K562 (cell line): ENCODE measurements around the gene WDR72. TPM values are rescaled to one million over a fixed set of nuclear protein-coding genes. Genes with fewer than 3 reads are reported as not detected.

Source experiments
- ELF1 ChIP-seq: fragments of 200-800 bp; sonication (Bioruptor generic); IDR thresholded peaks from 2 replicates; pipeline ENCODE4 v1.6.1; 2016; ENCODE audit warnings: missing genetic modification characterization, missing compliant biosample characterization
- MGA ChIP-seq: fragments of 450-650 bp; IDR thresholded peaks from 2 replicates; pipeline ENCODE4 v1.6.1; 2016; ENCODE audit warnings: mild to moderate bottlenecking, moderate library complexity
- polyA plus RNA-seq, 8 experiments: library from polyadenylated mRNA; depleted of rRNA in 4 of 8; stranded (reverse) in 5 of 8; unstranded in 3 of 8; fragments of >200 nt; fragmentation: Nextera tagmentation in 2 of 8; fragmentation: Illumina TruSeq in 1 of 8; extraction: Ambion mirVana in 2 of 8; extraction: Trizol in 1 of 8; gene quantifications; 2 replicates each; pipeline versions ENCODE4 v1.2.1 to v1.2.3, GENCODE V29; 2011 to 2014; ENCODE audit warnings: inconsistent platforms in 1 of 8, missing spikeins in 1 of 8
- total RNA-seq, 7 experiments: library from RNA; depleted of rRNA in 6 of 7; stranded (reverse); fragments of >200 nt in 6 of 7; fragmentation: Illumina TruSeq in 2 of 7; extraction: Trizol in 2 of 7; gene quantifications; 2 replicates each; pipeline versions ENCODE4 v1.2.1 to v1.2.3, GENCODE V29; 2011 to 2021; ENCODE audit warnings: low replicate concordance in 1 of 7
- TF ChIP-seq, protein P1 (sequence below), 2 experiments: fragments of 450-650 bp; IDR thresholded peaks; 2 replicates each; pipeline ENCODE4 v1.6.1; 2016

The WDR72 gene
- total and polyA plus RNA-seq, 9 of the 15 experiments (the other 6 are each of a cell fraction or from before 2014, with no cell fraction given) = 0.01 TPM; not detected in 8

DNA sequence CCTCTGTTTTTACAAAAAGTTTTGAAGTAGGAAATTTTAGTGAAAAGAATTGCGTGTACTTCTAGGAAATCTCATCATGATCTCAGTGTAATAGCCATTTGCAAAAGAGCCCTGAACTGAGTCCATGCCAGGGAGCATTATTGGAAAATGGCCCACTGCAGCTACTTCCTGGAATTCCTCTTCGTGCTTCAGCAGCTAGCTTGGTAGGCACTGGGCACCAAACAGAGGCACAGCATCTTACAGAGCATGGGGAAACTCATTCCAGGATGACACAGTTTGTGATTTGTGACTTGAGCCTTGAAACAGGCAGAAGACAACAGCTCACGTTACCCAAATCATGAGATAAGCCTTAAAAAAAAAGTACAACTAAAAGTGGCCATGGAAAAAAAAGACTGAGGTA lies 179.1 kb downstream of the WDR72 start (continued):
- TF ChIP-seq, protein P1, sequence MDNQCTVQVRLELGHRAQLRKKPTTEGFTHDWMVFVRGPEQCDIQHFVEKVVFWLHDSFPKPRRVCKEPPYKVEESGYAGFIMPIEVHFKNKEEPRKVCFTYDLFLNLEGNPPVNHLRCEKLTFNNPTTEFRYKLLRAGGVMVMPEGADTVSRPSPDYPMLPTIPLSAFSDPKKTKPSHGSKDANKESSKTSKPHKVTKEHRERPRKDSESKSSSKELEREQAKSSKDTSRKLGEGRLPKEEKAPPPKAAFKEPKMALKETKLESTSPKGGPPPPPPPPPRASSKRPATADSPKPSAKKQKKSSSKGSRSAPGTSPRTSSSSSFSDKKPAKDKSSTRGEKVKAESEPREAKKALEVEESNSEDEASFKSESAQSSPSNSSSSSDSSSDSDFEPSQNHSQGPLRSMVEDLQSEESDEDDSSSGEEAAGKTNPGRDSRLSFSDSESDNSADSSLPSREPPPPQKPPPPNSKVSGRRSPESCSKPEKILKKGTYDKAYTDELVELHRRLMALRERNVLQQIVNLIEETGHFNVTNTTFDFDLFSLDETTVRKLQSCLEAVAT (IDR thresholded peaks at IDR 0.05) = no peak
- TF ChIP-seq MGA (no peak), ELF1 (no peak)
